GM12872 (cell line): ENCODE results near the gene SPEG.

Experiments
- CTCF ChIP-seq: IDR thresholded peaks from 3 replicates; pipeline ENCODE4 v1.5.1; 2011; ENCODE audit warnings: low read depth, mild to moderate bottlenecking, low read length, moderate library complexity; ENCODE audit not compliant: insufficient read depth

Gene SPEG

GRCh38 chr2:219475697-219476651 lies 41.3 kb downstream of the SPEG start:
- peak; percentile 89 for TF ChIP-seq CTCF

- TF ChIP-seq CTCF: no peak
These were observed 42.1 kb downstream of the SPEG start for GRCh38 chr2:219476652-219477151.

GRCh38 chr2:219477179-219477578 lies 42.5 kb downstream of the SPEG start:
- no peak for TF ChIP-seq CTCF

DNA sequence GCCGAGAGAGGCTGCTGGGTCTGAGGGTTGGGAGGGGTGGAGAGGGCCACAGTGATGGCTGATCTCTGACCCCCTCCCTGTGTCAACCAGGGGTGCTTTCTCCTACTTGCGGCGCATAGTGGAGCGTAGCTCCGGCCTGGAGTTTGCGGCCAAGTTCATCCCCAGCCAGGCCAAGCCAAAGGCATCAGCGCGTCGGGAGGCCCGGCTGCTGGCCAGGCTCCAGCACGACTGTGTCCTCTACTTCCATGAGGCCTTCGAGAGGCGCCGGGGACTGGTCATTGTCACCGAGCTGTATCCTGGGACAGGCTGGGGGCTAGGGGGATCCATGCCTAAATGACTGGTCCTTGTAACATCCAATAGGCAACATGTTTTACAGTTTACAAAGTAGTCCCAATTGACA lies 43.2 kb downstream of the SPEG start:
- no peak for TF ChIP-seq CTCF

- TF ChIP-seq CTCF: no peak
These were observed 44.3 kb downstream of the SPEG start for GRCh38 chr2:219478916-219479315.

- TF ChIP-seq CTCF: no peak
These were observed 45.4 kb downstream of the SPEG start for GRCh38 chr2:219480004-219480403.

DNA sequence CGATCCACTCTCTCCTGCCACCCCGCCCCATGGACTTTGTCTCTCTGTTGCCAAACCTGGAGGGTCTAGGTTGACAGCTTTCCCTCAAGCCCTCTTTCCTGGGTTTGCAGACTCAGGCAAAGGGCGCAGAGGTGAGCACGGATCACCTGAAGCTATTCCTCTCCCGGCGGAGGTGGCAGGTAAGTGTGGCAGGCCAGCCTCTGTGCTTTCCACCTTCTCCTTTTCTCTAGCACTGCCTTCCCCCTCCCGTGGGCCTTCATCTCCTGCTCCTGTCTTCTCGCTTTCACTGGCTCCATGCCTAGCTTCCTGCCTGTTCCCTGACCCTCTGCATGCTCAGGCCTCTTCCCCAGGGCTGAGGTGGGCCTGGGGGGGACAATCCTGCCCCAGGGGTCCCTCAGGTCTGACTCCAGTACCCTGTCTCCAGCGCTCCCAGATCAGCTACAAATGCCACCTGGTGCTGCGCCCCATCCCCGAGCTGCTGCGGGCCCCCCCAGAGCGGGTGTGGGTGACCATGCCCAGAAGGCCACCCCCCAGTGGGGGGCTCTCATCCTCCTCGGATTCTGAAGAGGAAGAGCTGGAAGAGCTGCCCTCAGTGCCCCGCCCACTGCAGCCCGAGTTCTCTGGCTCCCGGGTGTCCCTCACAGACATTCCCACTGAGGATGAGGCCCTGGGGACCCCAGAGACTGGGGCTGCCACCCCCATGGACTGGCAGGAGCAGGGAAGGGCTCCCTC lies 48.2 kb downstream of the SPEG start:
- TF ChIP-seq CTCF: no peak
